DND-41 (cell line): Measurements from ENCODE around the gene RALBP1.
"Not testable (repeated sequence)": the region's sequence is repeated elsewhere in the genome, so short reads cannot be mapped to it uniquely, and the experiment has no call there.

Experiments
- ATAC-seq: fragments of 200-7000 bp; cut with Tn5 transposase; 3 replicates; pipeline ENCODE4 v1.9.1; 2021; ENCODE audit warnings: low read depth; ENCODE audit not compliant: insufficient read depth
- DNase-seq: peaks from one replicate; pipeline ENCODE4 v3.0.0-alpha.2; 2020
- H2AFZ ChIP-seq: 2 replicates; pipeline ENCODE4 v1.6.0; 2012; ENCODE audit warnings: low read depth, low read length
- H3K27ac ChIP-seq: 2 replicates; pipeline ENCODE4 v1.5.1; 2012; ENCODE audit warnings: low read length, inconsistent platforms
- H3K27me3 ChIP-seq: fragments of 200-600 bp; sonication (generic); 2 replicates; pipeline ENCODE4 v1.6.0; 2012; ENCODE audit warnings: low read length, mild to moderate bottlenecking, inconsistent platforms; ENCODE audit not compliant: insufficient read depth, poor library complexity
- H3K36me3 ChIP-seq: 2 replicates; pipeline ENCODE4 v1.5.1; 2012; ENCODE audit warnings: low read length, inconsistent platforms; ENCODE audit not compliant: insufficient read depth
- H3K4me1 ChIP-seq: 2 replicates; pipeline ENCODE4 v1.5.1; 2012; ENCODE audit warnings: mild to moderate bottlenecking, low read length; ENCODE audit not compliant: insufficient read depth
- H3K4me2 ChIP-seq: 2 replicates; pipeline ENCODE4 v1.6.0; 2012; ENCODE audit warnings: mild to moderate bottlenecking, moderate library complexity, low read length, inconsistent platforms; ENCODE audit not compliant: insufficient read depth
- H3K4me3 ChIP-seq, 2 experiments: fragments of 200-600 bp in 1 of 2; shearing (Covaris generic) in 1 of 2; 2 replicates each; pipeline ENCODE4 v1.5.1; 2012 to 2016; ENCODE audit warnings: inconsistent platforms in 2 of 2, low read length in 2 of 2, mild to moderate bottlenecking in 2 of 2, low read depth in 1 of 2, moderate library complexity in 1 of 2
- H3K79me2 ChIP-seq: 2 replicates; pipeline ENCODE4 v1.6.0; 2012; ENCODE audit warnings: low read length, inconsistent platforms; ENCODE audit not compliant: insufficient read depth
- H3K9ac ChIP-seq: 2 replicates; pipeline ENCODE4 v1.6.0; 2012; ENCODE audit warnings: low read depth, mild to moderate bottlenecking, inconsistent platforms, low read length, moderate library complexity
- H3K9me3 ChIP-seq: 2 replicates; pipeline ENCODE4 v1.5.1; 2012; ENCODE audit warnings: low read length, moderate library complexity, mild to moderate bottlenecking, inconsistent platforms; ENCODE audit not compliant: insufficient read depth, severe bottlenecking
- H4K20me1 ChIP-seq: 2 replicates; pipeline ENCODE4 v1.6.0; 2012; ENCODE audit warnings: low read length; ENCODE audit not compliant: insufficient read depth
- EZH2 ChIP-seq: IDR thresholded peaks from 3 replicates; pipeline ENCODE4 v1.6.1; 2012; ENCODE audit warnings: borderline replicate concordance, low read depth, mild to moderate bottlenecking, moderate library complexity, low read length, inconsistent platforms; ENCODE audit not compliant: severe bottlenecking
- TF ChIP-seq, protein P1 (sequence below): IDR thresholded peaks from 2 replicates; pipeline ENCODE4 v1.5.1; 2012; ENCODE audit warnings: borderline replicate concordance, low read length, moderate library complexity, mild to moderate bottlenecking; ENCODE audit not compliant: poor library complexity, severe bottlenecking; ENCODE audit errors: extremely low read depth

The RALBP1 gene

DNA sequence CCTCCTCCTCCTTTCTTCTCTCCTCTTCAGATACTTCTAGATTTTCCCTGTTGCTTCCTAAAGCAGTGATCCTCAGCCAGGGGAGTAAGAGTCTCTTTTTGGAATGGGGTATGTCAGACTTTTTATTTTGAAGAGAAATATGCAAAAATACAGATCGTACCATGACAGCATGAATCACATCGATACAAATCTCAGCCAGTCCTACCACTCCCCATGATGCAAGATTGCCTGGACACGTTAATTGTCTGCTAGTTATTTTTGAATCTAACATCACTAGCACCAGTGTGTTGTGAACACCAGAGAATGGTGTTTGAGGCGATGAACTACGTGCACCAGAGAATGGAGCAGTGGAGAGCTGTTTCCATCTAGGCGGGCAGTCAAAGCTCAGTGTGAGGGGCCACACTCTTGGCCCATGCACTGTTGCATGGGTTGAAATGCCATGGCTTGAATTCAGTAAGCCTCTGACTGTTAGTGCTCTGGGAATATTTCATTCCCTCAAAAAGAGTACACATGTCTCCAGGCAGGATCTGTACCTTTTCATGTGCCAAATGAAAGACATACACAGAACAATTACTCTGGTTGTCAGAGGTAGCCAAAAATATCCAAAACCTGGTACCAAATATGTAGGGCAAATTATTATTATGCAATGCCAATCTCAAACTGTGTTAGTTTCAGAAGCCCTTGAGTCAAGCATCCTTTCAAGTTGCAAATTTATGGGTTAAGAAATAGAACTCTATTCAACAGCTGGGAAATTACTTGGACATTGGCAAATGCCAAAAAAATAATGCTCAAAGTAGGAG lies 46.3 kb upstream of the RALBP1 start:
- H3K27ac ChIP-seq = no peak overlapping the region
- no peaks in the 10 kb centered on the region for H3K4me1 ChIP-seq
- no peak for TF ChIP-seq EZH2
- TF ChIP-seq, protein P1, sequence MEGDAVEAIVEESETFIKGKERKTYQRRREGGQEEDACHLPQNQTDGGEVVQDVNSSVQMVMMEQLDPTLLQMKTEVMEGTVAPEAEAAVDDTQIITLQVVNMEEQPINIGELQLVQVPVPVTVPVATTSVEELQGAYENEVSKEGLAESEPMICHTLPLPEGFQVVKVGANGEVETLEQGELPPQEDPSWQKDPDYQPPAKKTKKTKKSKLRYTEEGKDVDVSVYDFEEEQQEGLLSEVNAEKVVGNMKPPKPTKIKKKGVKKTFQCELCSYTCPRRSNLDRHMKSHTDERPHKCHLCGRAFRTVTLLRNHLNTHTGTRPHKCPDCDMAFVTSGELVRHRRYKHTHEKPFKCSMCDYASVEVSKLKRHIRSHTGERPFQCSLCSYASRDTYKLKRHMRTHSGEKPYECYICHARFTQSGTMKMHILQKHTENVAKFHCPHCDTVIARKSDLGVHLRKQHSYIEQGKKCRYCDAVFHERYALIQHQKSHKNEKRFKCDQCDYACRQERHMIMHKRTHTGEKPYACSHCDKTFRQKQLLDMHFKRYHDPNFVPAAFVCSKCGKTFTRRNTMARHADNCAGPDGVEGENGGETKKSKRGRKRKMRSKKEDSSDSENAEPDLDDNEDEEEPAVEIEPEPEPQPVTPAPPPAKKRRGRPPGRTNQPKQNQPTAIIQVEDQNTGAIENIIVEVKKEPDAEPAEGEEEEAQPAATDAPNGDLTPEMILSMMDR = no peak
- no peak overlapping the region for H3K4me2 ChIP-seq
- peaks cover 3% of the 10 kb centered on the region for H3K9me3 ChIP-seq
- no peak overlapping the region for H2AFZ ChIP-seq
- no peaks in the 10 kb centered on the region for H3K79me2 ChIP-seq
- no peak overlapping the region for H3K4me3 ChIP-seq
- no peaks in the 10 kb centered on the region for H3K27me3 ChIP-seq
- no peak overlapping the region for H3K9ac ChIP-seq
- H4K20me1 ChIP-seq = no peaks in the 10 kb centered on the region
- no peaks in the 10 kb centered on the region for H3K36me3 ChIP-seq
- DNase-seq = no peak
- ATAC-seq = no peak

DNA sequence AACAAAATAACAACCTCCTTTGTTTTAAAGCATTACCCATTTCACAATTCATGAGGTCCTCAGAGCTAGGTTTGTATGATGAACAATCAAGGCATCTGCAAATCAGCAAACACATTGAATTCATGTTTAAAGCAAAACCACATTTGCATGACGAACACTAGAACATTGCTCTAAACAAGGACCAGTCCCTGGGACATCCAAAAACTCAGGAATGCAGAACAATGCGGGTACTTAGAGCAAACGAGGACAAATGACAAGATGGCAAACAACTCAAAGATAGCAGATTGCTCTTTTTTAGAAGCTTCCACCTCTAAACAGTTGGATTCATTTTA lies 45.7 kb upstream of the RALBP1 start:
- no peak overlapping the region for H3K27ac ChIP-seq
- H2AFZ ChIP-seq = no peak overlapping the region
- H3K9ac ChIP-seq = no peak overlapping the region
- ATAC-seq (no peak), DNase-seq (no peak)
- no peaks in the 10 kb centered on the region for H3K4me1 ChIP-seq
- H3K9me3 ChIP-seq = no peaks in the 10 kb centered on the region
- no peak overlapping the region for H3K4me2 ChIP-seq
- H3K4me3 ChIP-seq = no peak overlapping the region
- no peaks in the 10 kb centered on the region for H4K20me1 ChIP-seq
- H3K27me3 ChIP-seq = no peaks in the 10 kb centered on the region
- no peaks in the 10 kb centered on the region for H3K79me2 ChIP-seq
- no peak for TF ChIP-seq EZH2
- TF ChIP-seq, protein P1 = no peak
- H3K36me3 ChIP-seq = no peaks in the 10 kb centered on the region

DNA sequence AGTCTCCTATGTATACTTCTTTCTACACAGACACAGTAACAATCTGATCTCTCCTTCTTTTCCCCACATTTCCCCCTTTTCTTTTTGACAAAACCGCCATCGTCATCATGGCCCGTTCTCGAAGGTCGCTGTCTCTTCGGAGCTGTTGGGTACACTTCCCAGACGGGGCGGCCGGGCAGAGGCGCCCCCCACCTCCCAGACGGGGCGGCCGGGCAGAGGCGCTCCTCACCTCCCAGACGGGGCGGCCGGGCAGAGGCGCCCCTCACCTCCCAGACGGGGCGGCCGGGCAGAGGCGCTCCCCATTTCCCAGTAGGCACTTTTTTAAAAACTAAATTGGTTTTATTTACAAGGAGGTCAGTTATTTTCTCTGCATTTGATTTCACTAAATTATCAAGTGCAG lies 45.0 kb upstream of the RALBP1 start:
- DNase-seq, ATAC-seq, H2AFZ ChIP-seq, H3K27ac ChIP-seq, H3K4me1 ChIP-seq, H3K9me3 ChIP-seq, H3K4me3 ChIP-seq, H3K27me3 ChIP-seq, H3K4me2 ChIP-seq, H3K36me3 ChIP-seq, H4K20me1 ChIP-seq, H3K79me2 ChIP-seq, H3K9ac ChIP-seq: not testable (repeated sequence)

DNA sequence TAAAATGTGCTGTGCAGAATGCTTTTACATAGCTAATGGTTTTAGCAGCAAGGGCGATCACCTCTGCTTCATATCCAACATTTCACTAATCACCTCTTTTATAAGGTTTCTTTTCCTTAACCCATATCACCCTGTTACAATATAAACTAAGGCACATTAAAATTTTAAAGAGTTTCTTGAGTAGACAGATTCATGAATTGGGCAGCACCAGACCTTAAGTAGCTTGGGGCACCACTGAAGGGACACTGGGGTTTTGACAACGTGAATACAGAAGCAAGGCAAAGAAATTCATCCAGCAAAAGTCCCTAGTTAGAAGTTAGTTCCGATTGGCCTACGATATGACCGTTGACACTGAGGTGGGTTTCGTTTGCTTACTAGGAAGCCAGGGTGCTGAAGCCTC lies 44.0 kb upstream of the RALBP1 start:
- ATAC-seq = no peak
- H3K9ac ChIP-seq = no peak overlapping the region
- no peak overlapping the region for H3K4me2 ChIP-seq
- no peaks in the 10 kb centered on the region for H3K36me3 ChIP-seq
- H3K79me2 ChIP-seq = no peaks in the 10 kb centered on the region
- no peak overlapping the region for H2AFZ ChIP-seq
- TF ChIP-seq, protein P1 = no peak
- TF ChIP-seq EZH2 = no peak
- no peaks in the 10 kb centered on the region for H3K27me3 ChIP-seq
- no peak overlapping the region for H3K4me3 ChIP-seq
- H4K20me1 ChIP-seq = no peaks in the 10 kb centered on the region
- no peaks in the 10 kb centered on the region for H3K4me1 ChIP-seq
- no peaks in the 10 kb centered on the region for H3K9me3 ChIP-seq
- no peak for DNase-seq
- no peak overlapping the region for H3K27ac ChIP-seq

DNA sequence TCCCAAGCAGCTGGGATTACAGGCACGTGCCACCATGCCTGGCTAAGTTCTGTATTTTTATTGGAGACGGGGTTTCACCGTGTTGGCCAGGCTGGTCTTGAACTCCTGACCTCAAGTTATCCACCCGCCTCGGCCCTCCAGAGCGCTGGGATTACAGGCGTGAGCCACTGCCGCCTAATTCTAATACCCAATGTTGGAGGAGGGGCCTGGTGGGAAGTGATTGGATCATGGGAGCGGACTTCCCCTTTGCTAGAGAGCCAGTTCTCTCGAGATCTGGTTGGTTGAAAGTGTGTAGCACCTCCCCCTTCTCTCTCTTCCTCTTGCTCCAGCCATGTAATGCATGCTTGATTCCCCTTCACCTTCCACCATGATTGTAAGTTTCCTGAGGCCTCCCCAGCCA lies 42.2 kb upstream of the RALBP1 start:
- H3K79me2 ChIP-seq, DNase-seq, H3K4me2 ChIP-seq, H4K20me1 ChIP-seq, H3K36me3 ChIP-seq, H3K27me3 ChIP-seq, ATAC-seq, H2AFZ ChIP-seq, H3K9me3 ChIP-seq, H3K27ac ChIP-seq, H3K4me3 ChIP-seq, H3K9ac ChIP-seq, H3K4me1 ChIP-seq: not testable (repeated sequence)
